Adrenal gland (tissue), 5 donors: ENCODE measurements around the gene ANKRD44.

Source experiments
- CTCF ChIP-seq, 6 experiments: fragments of 450-650 bp in 4 of 6; fragments of 200-600 bp in 2 of 6; sonication (generic) in 1 of 6; IDR thresholded peaks; 1 replicate in 5 of 6; 2 replicates in 1 of 6; pipeline versions ENCODE4 v1.5.1 to v1.8.0; 2016 to 2021; ENCODE audit warnings: antibody characterized with exemption in 6 of 6, mild to moderate bottlenecking in 2 of 6, moderate library complexity in 1 of 6
- POLR2A ChIP-seq, 2 donors: fragments of 450-650 bp; IDR thresholded peaks; one replicate each; pipeline ENCODE4 v1.6.1; 2017; ENCODE audit warnings: antibody characterized with exemption in 2 of 2, mild to moderate bottlenecking in 2 of 2, moderate library complexity in 1 of 2
- donor health status: DM: no; HTN: no; CAD: no.

GRCh38 chr2:197200762-197201058 is 109.9 kb downstream of the ANKRD44 start:
- TF ChIP-seq CTCF (IDR thresholded peaks at IDR 0.05) (no peak), POLR2A (IDR thresholded peaks at IDR 0.05) (no peak)
